Right lung (tissue), 10 donors: ENCODE data around the gene PTPN14. TPM values are rescaled to one million over a fixed set of nuclear protein-coding genes. Genes with fewer than 3 reads are reported as not detected.
A peak's percentile ranks its signal among the peaks of the same experiment; 100 is the strongest.
"Not testable (repeated sequence)": the region's sequence is repeated elsewhere in the genome, so short reads cannot be mapped to it uniquely, and the experiment has no call there.

Source experiments
- DNase-seq, 2 donors: peaks; one replicate each; pipeline ENCODE4 v3.0.0-alpha.2; 2013
- long read RNA-seq, 8 donors: transcript quantifications; one replicate each; lab custom pipeline, GENCODE V29; 2026
- polyA plus RNA-seq, 5 donors: library from polyadenylated mRNA; unstranded; fragments of 120-200 nt; gene quantifications; one replicate each; pipeline versions ENCODE4 v1.2.1 to v1.2.3, GENCODE V29; 2013; ENCODE audit warnings: inconsistent platforms in 1 of 5, low replicate concordance in 1 of 5; ENCODE audit not compliant: insufficient read length in 5 of 5, insufficient read depth in 1 of 5

The PTPN14 gene
- polyA plus RNA-seq: 10 to 100 TPM; 10.3 to 16.9 (median 15.4) TPM
- long read RNA-seq, donor 1: 0 reads
- long read RNA-seq, donor 2: 0 reads
- long read RNA-seq, donor 3, full-length matches to known transcripts: 1 of 1 reads
- long read RNA-seq, donor 3, partial matches to known transcripts: 0 of 1 reads
- long read RNA-seq, donor 3, other reads (novel, unspliced or antisense): 0 of 1 reads
- long read RNA-seq, donor 4, full-length matches to known transcripts: 1 of 1 reads
- long read RNA-seq, donor 4, partial matches to known transcripts: 0 of 1 reads
- long read RNA-seq, donor 4, other reads (novel, unspliced or antisense): 0 of 1 reads
- long read RNA-seq, donor 5, full-length matches to known transcripts: 1 of 1 reads
- long read RNA-seq, donor 5, partial matches to known transcripts: 0 of 1 reads
- long read RNA-seq, donor 5, other reads (novel, unspliced or antisense): 0 of 1 reads
- long read RNA-seq, donor 6: 0 reads
- long read RNA-seq, donor 7, full-length matches to known transcripts: 3 of 3 reads
- long read RNA-seq, donor 7, partial matches to known transcripts: 0 of 3 reads
- long read RNA-seq, donor 7, other reads (novel, unspliced or antisense): 0 of 3 reads
- long read RNA-seq, donor 8: 0 reads

GRCh38 chr1:214551436-214552173 lies at the start of gene PTPN14:
TSS of gene PTPN14 (minus strand) at chr1:214551602. CDS start at chr1:214464803, 86,799 bp downstream.
- DNase-seq: peak; percentile 97 to 98

GRCh38 chr1:214593158-214593557 lies 41.8 kb upstream of the PTPN14 start:
- no peak for DNase-seq

GRCh38 chr1:214591918-214592317 lies 40.5 kb upstream of the PTPN14 start:
- DNase-seq: not testable (repeated sequence)

- no peak for DNase-seq
Observed at GRCh38 chr1:214590696-214591095, 39.3 kb upstream of the PTPN14 start.

- no peak for DNase-seq
Observed at GRCh38 chr1:214588963-214589597, 37.7 kb upstream of the PTPN14 start.

- no peak for DNase-seq
Observed at GRCh38 chr1:214587165-214587564, 35.8 kb upstream of the PTPN14 start.

- no peak for DNase-seq
Observed at GRCh38 chr1:214586621-214587020, 35.2 kb upstream of the PTPN14 start.

GRCh38 chr1:214584805-214585766 lies 33.7 kb upstream of the PTPN14 start:
- DNase-seq: no peak

GRCh38 chr1:214583824-214584554 lies 32.6 kb upstream of the PTPN14 start:
- no peak for DNase-seq

GRCh38 chr1:214583113-214583512 lies 31.7 kb upstream of the PTPN14 start:
- no peak for DNase-seq

GRCh38 chr1:214582289-214582891 lies 31.0 kb upstream of the PTPN14 start:
- DNase-seq: no peak

- DNase-seq: no peak
Observed at GRCh38 chr1:214581785-214582184, 30.4 kb upstream of the PTPN14 start.

GRCh38 chr1:214579183-214579582 lies 27.8 kb upstream of the PTPN14 start:
- DNase-seq: no peak

GRCh38 chr1:214576120-214576519 lies 24.7 kb upstream of the PTPN14 start:
- not testable (repeated sequence) for DNase-seq

GRCh38 chr1:214574598-214575411 lies 23.4 kb upstream of the PTPN14 start:
- no peak for DNase-seq

- DNase-seq: no peak
Observed at GRCh38 chr1:214573386-214574318, 22.2 kb upstream of the PTPN14 start.

GRCh38 chr1:214571281-214571680 lies 19.9 kb upstream of the PTPN14 start:
- DNase-seq: no peak
